ENCODE results near the gene FUZ.

FUZ gene

GRCh38 chr19:49805822-49806619 lies 7.1 kb downstream of the FUZ start:
- TF ChIP-seq ZNF366 (tag by site-specific recombination; conservative IDR thresholded peaks at IDR 0.05): peak; percentile 71
- TF ChIP-seq SP3 (tag by site-specific recombination; IDR thresholded peaks at IDR 0.05): 0 out of 2 replicates have a peak, but pooled peaks have one; percentile 5
- peak; percentile 96 for TF ChIP-seq PRDM1 (tag by site-specific recombination; IDR thresholded peaks at IDR 0.05)
- no peak for TF ChIP-seq ZNF600 (tag by site-specific recombination; IDR thresholded peaks at IDR 0.05)
- no peak for TF ChIP-seq ZNF423 (tag by site-specific recombination; IDR thresholded peaks at IDR 0.05)
- TF ChIP-seq ZSCAN16 (tag by site-specific recombination; IDR thresholded peaks at IDR 0.05): no peak
- TF ChIP-seq ZNF776 (tag by site-specific recombination; IDR thresholded peaks at IDR 0.05; ENCODE audit: borderline replicate concordance): no peak
- no peak for TF ChIP-seq ZNF140 (tag by site-specific recombination; IDR thresholded peaks at IDR 0.05)
- ChIA-PET POLR2A (interaction anchor here (1.2 to 1.3 kb wide), 2 partner anchors 39 to 106 kb away, joined by 3 to 5 read pairs; partner anchors contain the start of gene AP2A1), CTCF (interaction anchor here (0.5 to 1.6 kb wide), 3 partner anchors 27 to 57 kb away, joined by 3 to 5 read pairs (median 3); no protein-coding TSS in a partner anchor)
- Histone ChIP-seq H3K4me1 (ENCODE audit: control insufficient read depth, insufficient read depth, low read length) (no peaks in the 10 kb centered on the region; the same call in 1 of the 2 replicates), H3K27ac (ENCODE audit: extremely low read depth, low read depth, low read length) (no peak overlapping the region), H3K4me3 (ENCODE audit: low read depth, low read length) (no peak overlapping the region), H3K9me3 (ENCODE audit: control insufficient read depth, insufficient read depth, low read depth, low read length) (no peaks in the 10 kb centered on the region), H3K36me3 (ENCODE audit: control insufficient read depth in 2 of 2, insufficient read depth in 1 of 2, low read length in 2 of 2) (peaks cover 15 to 58% of the 10 kb centered on the region in 2 experiments; a peak in 2 of 3 replicates)

DNA sequence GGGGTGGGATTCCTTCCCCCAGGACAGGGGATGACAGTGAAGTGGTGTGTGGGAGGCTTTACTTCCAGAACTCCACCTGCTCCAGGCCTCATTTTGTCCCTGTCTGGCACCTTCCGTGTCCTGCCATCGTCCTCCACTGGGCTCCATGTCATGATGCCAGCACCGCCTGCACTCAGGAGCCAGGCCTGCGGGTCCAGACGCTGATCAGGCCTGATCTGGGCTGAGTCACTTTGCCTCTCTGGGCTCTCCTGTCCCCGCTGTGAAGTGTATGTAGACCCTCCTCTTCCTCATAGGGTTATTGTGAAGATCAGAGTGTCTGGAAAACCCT lies 9.6 kb downstream of the FUZ start:
- H3K36me3 ChIP-seq (ENCODE audit: control insufficient read depth in 2 of 2, insufficient read depth in 1 of 2, low read length in 2 of 2): peaks cover 21 to 71% of the 10 kb centered on the region in 2 experiments; a peak in 2 of 3 replicates
- ChIA-PET POLR2A (interaction anchor here (0.6 to 1.9 kb wide), 2 partner anchors 33 to 41 kb away, joined by 5 to 7 read pairs; no protein-coding TSS in a partner anchor), CTCF (interaction anchor here (0.6 to 1.5 kb wide), 2 partner anchors 14 to 144 kb away, joined by 3 read pairs; no protein-coding TSS in a partner anchor)
- peak overlapping the region; percentile 31; the same call in 1 of the 2 replicates for H3K27ac ChIP-seq (ENCODE audit: extremely low read depth, low read depth, low read length)
- no peak overlapping the region for H3K4me3 ChIP-seq (ENCODE audit: low read depth, low read length)
- TF ChIP-seq WT1 (tag by site-specific recombination; IDR thresholded peaks at IDR 0.05) (no peak), ZNF776 (tag by site-specific recombination; IDR thresholded peaks at IDR 0.05; ENCODE audit: borderline replicate concordance) (no peak), CTCF (tag by site-specific recombination; IDR thresholded peaks at IDR 0.05) (no peak)
- H3K4me1 ChIP-seq (ENCODE audit: control insufficient read depth, insufficient read depth, low read length): no peaks in the 10 kb centered on the region
- H3K9me3 ChIP-seq (ENCODE audit: control insufficient read depth, insufficient read depth, low read depth, low read length): no peaks in the 10 kb centered on the region

DNA sequence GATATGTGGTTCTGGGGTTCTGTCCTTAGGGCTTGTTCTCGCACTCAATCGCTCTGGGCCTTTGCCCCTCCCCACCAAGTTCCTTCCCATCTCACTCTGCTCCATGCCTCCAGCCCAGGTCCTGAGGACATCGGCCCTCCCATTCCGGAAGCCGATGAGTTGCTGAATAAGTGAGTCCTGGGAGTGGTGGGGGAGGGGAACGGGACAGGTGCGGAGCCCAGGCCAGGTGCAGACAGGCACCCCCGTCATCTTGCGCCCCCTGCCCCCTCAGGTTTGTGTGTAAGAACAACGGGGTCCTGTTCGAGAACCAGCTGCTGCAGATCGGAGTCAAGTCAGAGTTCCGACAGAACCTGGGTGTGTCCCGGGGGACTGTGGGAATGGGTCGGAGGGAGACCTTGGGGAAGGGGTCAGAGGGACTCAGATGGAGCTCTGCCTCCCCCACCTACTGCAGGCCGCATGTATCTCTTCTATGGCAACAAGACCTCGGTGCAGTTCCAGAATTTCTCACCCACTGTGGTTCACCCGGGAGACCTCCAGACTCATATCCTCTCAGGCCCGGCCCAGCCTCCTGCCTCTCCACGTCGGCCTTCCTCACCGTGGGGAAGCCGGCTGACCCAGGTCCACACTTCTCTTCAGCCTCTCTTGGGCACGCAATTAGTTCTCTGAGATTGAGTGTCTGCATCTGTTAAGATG lies 10.1 kb downstream of the FUZ start:
- H3K9me3 ChIP-seq (ENCODE audit: control insufficient read depth, insufficient read depth, low read depth, low read length): no peaks in the 10 kb centered on the region
- CTCF ChIA-PET: interaction anchor here (0.7 to 1.5 kb wide), 2 partner anchors 14 to 69 kb away, joined by 3 read pairs; no protein-coding TSS in a partner anchor
- H3K4me1 ChIP-seq (ENCODE audit: control insufficient read depth, insufficient read depth, low read length): no peaks in the 10 kb centered on the region
- H3K27ac ChIP-seq (ENCODE audit: extremely low read depth, low read depth, low read length): peak overlapping the region; percentile 31; the same call in 1 of the 2 replicates
- H3K4me3 ChIP-seq (ENCODE audit: low read depth, low read length): no peak overlapping the region
- H3K36me3 ChIP-seq (ENCODE audit: control insufficient read depth in 2 of 2, insufficient read depth in 1 of 2, low read length in 2 of 2): peaks cover 21 to 71% of the 10 kb centered on the region in 2 experiments; a peak in 2 of 3 replicates
- POLR2A ChIA-PET: interaction anchor here (0.6 to 1.0 kb wide), 2 partner anchors 10 to 32 kb away, joined by 3 to 7 read pairs; partner anchors contain the start of gene FUZ
- no peak for TF ChIP-seq ZNF280D (tag by site-specific recombination; IDR thresholded peaks at IDR 0.05)
- TF ChIP-seq, protein P1, sequence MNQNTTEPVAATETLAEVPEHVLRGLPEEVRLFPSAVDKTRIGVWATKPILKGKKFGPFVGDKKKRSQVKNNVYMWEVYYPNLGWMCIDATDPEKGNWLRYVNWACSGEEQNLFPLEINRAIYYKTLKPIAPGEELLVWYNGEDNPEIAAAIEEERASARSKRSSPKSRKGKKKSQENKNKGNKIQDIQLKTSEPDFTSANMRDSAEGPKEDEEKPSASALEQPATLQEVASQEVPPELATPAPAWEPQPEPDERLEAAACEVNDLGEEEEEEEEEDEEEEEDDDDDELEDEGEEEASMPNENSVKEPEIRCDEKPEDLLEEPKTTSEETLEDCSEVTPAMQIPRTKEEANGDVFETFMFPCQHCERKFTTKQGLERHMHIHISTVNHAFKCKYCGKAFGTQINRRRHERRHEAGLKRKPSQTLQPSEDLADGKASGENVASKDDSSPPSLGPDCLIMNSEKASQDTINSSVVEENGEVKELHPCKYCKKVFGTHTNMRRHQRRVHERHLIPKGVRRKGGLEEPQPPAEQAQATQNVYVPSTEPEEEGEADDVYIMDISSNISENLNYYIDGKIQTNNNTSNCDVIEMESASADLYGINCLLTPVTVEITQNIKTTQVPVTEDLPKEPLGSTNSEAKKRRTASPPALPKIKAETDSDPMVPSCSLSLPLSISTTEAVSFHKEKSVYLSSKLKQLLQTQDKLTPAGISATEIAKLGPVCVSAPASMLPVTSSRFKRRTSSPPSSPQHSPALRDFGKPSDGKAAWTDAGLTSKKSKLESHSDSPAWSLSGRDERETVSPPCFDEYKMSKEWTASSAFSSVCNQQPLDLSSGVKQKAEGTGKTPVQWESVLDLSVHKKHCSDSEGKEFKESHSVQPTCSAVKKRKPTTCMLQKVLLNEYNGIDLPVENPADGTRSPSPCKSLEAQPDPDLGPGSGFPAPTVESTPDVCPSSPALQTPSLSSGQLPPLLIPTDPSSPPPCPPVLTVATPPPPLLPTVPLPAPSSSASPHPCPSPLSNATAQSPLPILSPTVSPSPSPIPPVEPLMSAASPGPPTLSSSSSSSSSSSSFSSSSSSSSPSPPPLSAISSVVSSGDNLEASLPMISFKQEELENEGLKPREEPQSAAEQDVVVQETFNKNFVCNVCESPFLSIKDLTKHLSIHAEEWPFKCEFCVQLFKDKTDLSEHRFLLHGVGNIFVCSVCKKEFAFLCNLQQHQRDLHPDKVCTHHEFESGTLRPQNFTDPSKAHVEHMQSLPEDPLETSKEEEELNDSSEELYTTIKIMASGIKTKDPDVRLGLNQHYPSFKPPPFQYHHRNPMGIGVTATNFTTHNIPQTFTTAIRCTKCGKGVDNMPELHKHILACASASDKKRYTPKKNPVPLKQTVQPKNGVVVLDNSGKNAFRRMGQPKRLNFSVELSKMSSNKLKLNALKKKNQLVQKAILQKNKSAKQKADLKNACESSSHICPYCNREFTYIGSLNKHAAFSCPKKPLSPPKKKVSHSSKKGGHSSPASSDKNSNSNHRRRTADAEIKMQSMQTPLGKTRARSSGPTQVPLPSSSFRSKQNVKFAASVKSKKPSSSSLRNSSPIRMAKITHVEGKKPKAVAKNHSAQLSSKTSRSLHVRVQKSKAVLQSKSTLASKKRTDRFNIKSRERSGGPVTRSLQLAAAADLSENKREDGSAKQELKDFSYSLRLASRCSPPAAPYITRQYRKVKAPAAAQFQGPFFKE (tag by site-specific recombination; IDR thresholded peaks at IDR 0.05; ENCODE audit: borderline replicate concordance): no peak

Data from HEK293 (cell line).